ENCODE data around the gene PTPRQ.

Gene PTPRQ

DNA sequence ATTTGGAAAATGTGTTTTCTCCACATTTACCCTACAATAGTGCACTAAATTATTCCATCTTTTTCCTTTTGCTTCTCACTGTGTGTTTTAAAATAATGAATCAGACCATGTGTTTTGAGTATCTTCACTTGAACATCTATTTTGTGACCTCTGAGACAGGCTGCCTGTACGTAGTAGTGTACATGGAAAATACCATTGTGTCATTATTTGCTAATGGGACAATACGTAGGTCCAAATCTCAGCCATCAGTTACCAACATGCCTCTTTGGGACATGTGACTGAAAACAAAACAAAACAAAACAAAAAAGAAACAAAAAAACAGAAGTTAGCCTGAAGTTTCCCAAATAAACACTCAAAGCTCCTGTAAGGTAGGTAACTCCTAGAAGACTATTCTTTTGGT lies 256.3 kb downstream of the PTPRQ start:
- H3K36me3 ChIP-seq, result no peaks in the 10 kb centered on the region
- no peak overlapping the region for H3K4me3 ChIP-seq (ENCODE audit: low read depth, low read length)
- no peaks in the 10 kb centered on the region for H3K9me3 ChIP-seq (ENCODE audit: severe bottlenecking)
- TF ChIP-seq, protein P1, sequence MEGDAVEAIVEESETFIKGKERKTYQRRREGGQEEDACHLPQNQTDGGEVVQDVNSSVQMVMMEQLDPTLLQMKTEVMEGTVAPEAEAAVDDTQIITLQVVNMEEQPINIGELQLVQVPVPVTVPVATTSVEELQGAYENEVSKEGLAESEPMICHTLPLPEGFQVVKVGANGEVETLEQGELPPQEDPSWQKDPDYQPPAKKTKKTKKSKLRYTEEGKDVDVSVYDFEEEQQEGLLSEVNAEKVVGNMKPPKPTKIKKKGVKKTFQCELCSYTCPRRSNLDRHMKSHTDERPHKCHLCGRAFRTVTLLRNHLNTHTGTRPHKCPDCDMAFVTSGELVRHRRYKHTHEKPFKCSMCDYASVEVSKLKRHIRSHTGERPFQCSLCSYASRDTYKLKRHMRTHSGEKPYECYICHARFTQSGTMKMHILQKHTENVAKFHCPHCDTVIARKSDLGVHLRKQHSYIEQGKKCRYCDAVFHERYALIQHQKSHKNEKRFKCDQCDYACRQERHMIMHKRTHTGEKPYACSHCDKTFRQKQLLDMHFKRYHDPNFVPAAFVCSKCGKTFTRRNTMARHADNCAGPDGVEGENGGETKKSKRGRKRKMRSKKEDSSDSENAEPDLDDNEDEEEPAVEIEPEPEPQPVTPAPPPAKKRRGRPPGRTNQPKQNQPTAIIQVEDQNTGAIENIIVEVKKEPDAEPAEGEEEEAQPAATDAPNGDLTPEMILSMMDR (IDR thresholded peaks at IDR 0.05; ENCODE audit: low read depth, low read length), result no peak
- no peaks in the 10 kb centered on the region for H3K27me3 ChIP-seq (ENCODE audit: insufficient read depth, low read depth, severe bottlenecking)
- no peak overlapping the region for H3K27ac ChIP-seq
- no peak for DNase-seq

GRCh38 chr12:80701388-80701787 lies 257.4 kb downstream of the PTPRQ start:
- Histone ChIP-seq H3K4me3 (ENCODE audit: low read depth, low read length) (no peak overlapping the region), H3K27me3 (ENCODE audit: insufficient read depth, low read depth, severe bottlenecking) (no peaks in the 10 kb centered on the region), H3K9me3 (ENCODE audit: severe bottlenecking) (no peaks in the 10 kb centered on the region), H3K36me3 (no peaks in the 10 kb centered on the region), H3K27ac (no peak overlapping the region)
- TF ChIP-seq, protein P1 (IDR thresholded peaks at IDR 0.05; ENCODE audit: low read depth, low read length), result no peak
- DNase-seq, result no peak

DNA sequence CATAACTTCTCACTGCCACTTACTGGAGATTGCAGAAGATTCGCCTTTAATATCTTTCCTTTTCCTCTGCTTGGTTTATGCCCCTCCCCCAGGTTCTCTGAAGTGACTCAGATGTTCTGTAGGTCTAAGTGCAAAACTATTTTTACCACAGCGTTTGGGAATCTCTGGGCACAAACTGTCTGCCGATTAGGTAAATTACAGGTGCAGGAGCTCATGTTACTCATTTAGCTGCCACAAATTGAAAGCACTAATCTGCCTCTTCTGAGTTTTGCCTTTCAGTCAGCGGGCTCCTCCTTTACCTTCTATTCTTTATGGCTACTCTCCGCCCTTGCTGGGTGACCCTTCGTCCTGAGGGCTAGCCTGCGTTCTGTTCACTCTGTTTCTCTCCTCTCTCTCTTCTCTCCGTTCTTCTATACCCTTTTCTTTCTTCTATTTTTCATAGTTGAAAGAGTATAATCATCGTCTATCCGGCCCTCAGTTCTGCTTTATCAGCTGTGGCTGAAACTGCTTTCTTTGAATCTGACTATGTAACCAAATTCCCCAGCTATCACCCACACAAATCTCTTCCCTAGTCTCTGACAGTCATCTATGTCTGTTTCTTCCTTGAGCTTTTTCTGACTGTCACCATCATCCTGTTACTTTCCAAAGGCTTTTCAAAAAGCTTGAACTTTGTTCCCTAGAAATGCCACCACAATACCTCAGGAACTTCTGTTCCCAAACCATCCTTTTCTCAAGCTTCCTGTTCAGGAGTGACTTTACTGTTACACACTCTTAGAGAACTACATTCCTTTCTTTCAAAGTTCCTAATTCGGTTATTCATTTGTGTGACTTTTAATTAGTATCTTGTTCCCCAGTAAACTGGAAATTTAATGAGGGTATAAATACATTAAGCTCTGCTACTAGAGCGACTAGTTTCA lies 259.1 kb downstream of the PTPRQ start:
- TF ChIP-seq, protein P1 (IDR thresholded peaks at IDR 0.05; ENCODE audit: low read depth, low read length), result no peak
- no peaks in the 10 kb centered on the region for H3K9me3 ChIP-seq (ENCODE audit: severe bottlenecking)
- no peak for DNase-seq
- H3K4me3 ChIP-seq (ENCODE audit: low read depth, low read length), result no peak overlapping the region
- H3K36me3 ChIP-seq, result no peaks in the 10 kb centered on the region
- no peaks in the 10 kb centered on the region for H3K27me3 ChIP-seq (ENCODE audit: insufficient read depth, low read depth, severe bottlenecking)
- no peak overlapping the region for H3K27ac ChIP-seq

- no peaks in the 10 kb centered on the region for H3K27me3 ChIP-seq (ENCODE audit: insufficient read depth, low read depth, severe bottlenecking)
- TF ChIP-seq, protein P1 (IDR thresholded peaks at IDR 0.05; ENCODE audit: low read depth, low read length), result no peak
- H3K36me3 ChIP-seq, result no peaks in the 10 kb centered on the region
- no peak overlapping the region for H3K4me3 ChIP-seq (ENCODE audit: low read depth, low read length)
- no peaks in the 10 kb centered on the region for H3K9me3 ChIP-seq (ENCODE audit: severe bottlenecking)
- DNase-seq, result no peak
- H3K27ac ChIP-seq, result no peak overlapping the region
Measured at GRCh38 chr12:80704420-80704819, 260.4 kb downstream of the PTPRQ start.

GRCh38 chr12:80707126-80707829 lies 263.2 kb downstream of the PTPRQ start, which contains the start of gene MYF6:
TSS of gene MYF6 (plus strand) at chr12:80707634. CDS start at chr12:80707720, 86 bp downstream.
- H3K27me3 ChIP-seq (ENCODE audit: insufficient read depth, low read depth, severe bottlenecking), result no peaks in the 10 kb centered on the region
- H3K9me3 ChIP-seq (ENCODE audit: severe bottlenecking), result no peaks in the 10 kb centered on the region
- no peak for DNase-seq
- H3K36me3 ChIP-seq, result no peaks in the 10 kb centered on the region
- H3K4me3 ChIP-seq (ENCODE audit: low read depth, low read length), result no peak within 1 kb of the TSS
- H3K27ac ChIP-seq, result no peak within 1 kb of the TSS
- TF ChIP-seq, protein P1 (IDR thresholded peaks at IDR 0.05; ENCODE audit: low read depth, low read length), result no peak
